IPS-18a (cell line): ENCODE data around the gene LCE2D.

Source experiments
- H3K27ac ChIP-seq: one replicate; pipeline ENCODE4 v1.5.1; 2013; ENCODE audit warnings: low read length
- H3K27me3 ChIP-seq: one replicate; pipeline ENCODE4 v1.6.1; 2013; ENCODE audit warnings: mild to moderate bottlenecking, low read length; ENCODE audit not compliant: control insufficient read depth, insufficient read depth
- H3K36me3 ChIP-seq: one replicate; pipeline ENCODE4 v1.6.1; 2013; ENCODE audit warnings: low read depth, low read length; ENCODE audit not compliant: control insufficient read depth
- H3K4me1 ChIP-seq: one replicate; pipeline ENCODE4 v1.6.1; 2013; ENCODE audit warnings: low read depth, low read length; ENCODE audit not compliant: control insufficient read depth
- H3K4me3 ChIP-seq: one replicate; pipeline ENCODE4 v1.5.1; 2013; ENCODE audit warnings: low read length
- H3K9ac ChIP-seq: one replicate; pipeline ENCODE4 v1.6.1; 2013; ENCODE audit warnings: mild to moderate bottlenecking, low read length, moderate library complexity
- H3K9me3 ChIP-seq: one replicate; pipeline ENCODE4 v1.6.1; 2013; ENCODE audit warnings: low read depth, low read length; ENCODE audit not compliant: control insufficient read depth

Gene LCE2D

GRCh38 chr1:152663098-152663497, at the start of gene LCE2D:
Gene LCE2D (plus strand): TSS chr1:152663380. CDS start chr1:152664106, 726 bp downstream.
- H3K9me3 ChIP-seq = peaks cover 71% of the 10 kb centered on the region
- H3K27me3 ChIP-seq = no peaks in the 10 kb centered on the region
- H3K4me1 ChIP-seq = no peaks in the 10 kb centered on the region
- no peak within 1 kb of the TSS for H3K4me3 ChIP-seq
- H3K36me3 ChIP-seq = no peaks in the 10 kb centered on the region
- H3K27ac ChIP-seq = no peak within 1 kb of the TSS
- no peak within 1 kb of the TSS for H3K9ac ChIP-seq

- Histone ChIP-seq H3K36me3 (no peaks in the 10 kb centered on the region), H3K27ac (no peak within 1 kb of the TSS), H3K4me3 (no peak within 1 kb of the TSS), H3K4me1 (no peaks in the 10 kb centered on the region), H3K9ac (no peak within 1 kb of the TSS), H3K27me3 (no peaks in the 10 kb centered on the region), H3K9me3 (peaks cover 39% of the 10 kb centered on the region)
Observed at GRCh38 chr1:152613511-152613910, 49.7 kb upstream of the LCE2D start, which contains the start of gene LCE3B. Gene LCE3B (plus strand): TSS chr1:152613811. CDS start chr1:152613811, 0 bp downstream.

GRCh38 chr1:152621993-152622392, 41.2 kb upstream of the LCE2D start:
- H3K4me3 ChIP-seq = no peak overlapping the region
- H3K27me3 ChIP-seq = no peaks in the 10 kb centered on the region
- H3K27ac ChIP-seq = no peak overlapping the region

GRCh38 chr1:152622803-152623202, 40.4 kb upstream of the LCE2D start, which contains the start of gene LCE3A:
Gene LCE3A (minus strand): TSS chr1:152623103. CDS start chr1:152623103, 0 bp downstream.
- Histone ChIP-seq H3K27ac (no peak within 1 kb of the TSS), H3K9me3 (peaks cover 73% of the 10 kb centered on the region), H3K4me3 (no peak within 1 kb of the TSS), H3K4me1 (no peaks in the 10 kb centered on the region), H3K9ac (no peak within 1 kb of the TSS), H3K27me3 (no peaks in the 10 kb centered on the region), H3K36me3 (no peaks in the 10 kb centered on the region)

More at GRCh38 chr1:152621993-152622392, 41.2 kb upstream of the LCE2D start:
- peaks cover 69% of the 10 kb centered on the region for H3K9me3 ChIP-seq
- no peaks in the 10 kb centered on the region for H3K36me3 ChIP-seq
- H3K4me1 ChIP-seq = no peaks in the 10 kb centered on the region
- H3K9ac ChIP-seq = no peak overlapping the region

- Histone ChIP-seq H3K9me3 (peaks cover 73% of the 10 kb centered on the region), H3K27ac (no peak overlapping the region), H3K27me3 (no peaks in the 10 kb centered on the region), H3K4me3 (no peak overlapping the region), H3K4me1 (no peaks in the 10 kb centered on the region), H3K9ac (no peak overlapping the region), H3K36me3 (no peaks in the 10 kb centered on the region)
Observed at GRCh38 chr1:152623203-152623844, 39.9 kb upstream of the LCE2D start.

- H3K9ac ChIP-seq = no peak overlapping the region
- peaks cover 72% of the 10 kb centered on the region for H3K9me3 ChIP-seq
- no peak overlapping the region for H3K27ac ChIP-seq
- no peaks in the 10 kb centered on the region for H3K36me3 ChIP-seq
- H3K4me1 ChIP-seq = no peaks in the 10 kb centered on the region
- H3K27me3 ChIP-seq = no peaks in the 10 kb centered on the region
- H3K4me3 ChIP-seq = no peak overlapping the region
Observed at GRCh38 chr1:152626744-152627143, 36.4 kb upstream of the LCE2D start.

- H3K36me3 ChIP-seq = no peaks in the 10 kb centered on the region
- no peaks in the 10 kb centered on the region for H3K27me3 ChIP-seq
- no peak overlapping the region for H3K4me3 ChIP-seq
- peaks cover 83% of the 10 kb centered on the region for H3K9me3 ChIP-seq
- H3K4me1 ChIP-seq = no peaks in the 10 kb centered on the region
- no peak overlapping the region for H3K27ac ChIP-seq
- no peak overlapping the region for H3K9ac ChIP-seq
Observed at GRCh38 chr1:152630596-152630995, 32.6 kb upstream of the LCE2D start.

- Histone ChIP-seq H3K9ac (no peak overlapping the region), H3K27ac (no peak overlapping the region), H3K9me3 (peaks cover 86% of the 10 kb centered on the region), H3K4me1 (no peaks in the 10 kb centered on the region), H3K36me3 (no peaks in the 10 kb centered on the region), H3K27me3 (no peaks in the 10 kb centered on the region), H3K4me3 (no peak overlapping the region)
Observed at GRCh38 chr1:152640351-152640750, 22.8 kb upstream of the LCE2D start.

- no peaks in the 10 kb centered on the region for H3K27me3 ChIP-seq
- H3K36me3 ChIP-seq = no peaks in the 10 kb centered on the region
- H3K4me1 ChIP-seq = no peaks in the 10 kb centered on the region
- H3K9me3 ChIP-seq = peaks cover 84% of the 10 kb centered on the region
- no peak overlapping the region for H3K9ac ChIP-seq
- H3K27ac ChIP-seq = no peak overlapping the region
- H3K4me3 ChIP-seq = no peak overlapping the region
Observed at GRCh38 chr1:152643945-152644344, 19.2 kb upstream of the LCE2D start.

- Histone ChIP-seq H3K27me3 (no peaks in the 10 kb centered on the region), H3K36me3 (no peaks in the 10 kb centered on the region), H3K9ac (no peak overlapping the region), H3K27ac (no peak overlapping the region), H3K9me3 (peaks cover 90% of the 10 kb centered on the region), H3K4me3 (no peak overlapping the region), H3K4me1 (no peaks in the 10 kb centered on the region)
Observed at GRCh38 chr1:152645146-152645545, 18.0 kb upstream of the LCE2D start.

GRCh38 chr1:152646656-152647055, 16.5 kb upstream of the LCE2D start:
- H3K27ac ChIP-seq = no peak overlapping the region
- no peaks in the 10 kb centered on the region for H3K4me1 ChIP-seq
- H3K4me3 ChIP-seq = no peak overlapping the region
- H3K27me3 ChIP-seq = no peaks in the 10 kb centered on the region
- no peak overlapping the region for H3K9ac ChIP-seq
- no peaks in the 10 kb centered on the region for H3K36me3 ChIP-seq
- H3K9me3 ChIP-seq = peaks cover 92% of the 10 kb centered on the region

- Histone ChIP-seq H3K4me3 (no peak overlapping the region), H3K27ac (no peak overlapping the region), H3K9ac (no peak overlapping the region), H3K36me3 (no peaks in the 10 kb centered on the region), H3K9me3 (peaks cover 50% of the 10 kb centered on the region), H3K27me3 (no peaks in the 10 kb centered on the region), H3K4me1 (no peaks in the 10 kb centered on the region)
Observed at GRCh38 chr1:152654110-152654509, 9.1 kb upstream of the LCE2D start.
